IMR-90 (cell line): ENCODE measurements around the gene OSBPL8. TPM values are rescaled to one million over a fixed set of nuclear protein-coding genes. Genes with fewer than 3 reads are reported as not detected.

ENCODE experiments used
- ATAC-seq: fragments of 200-7000 bp; cut with Tn5 transposase; 2 replicates; pipeline ENCODE4 v1.9.1; 2020; ENCODE audit warnings: low read depth, mild to moderate bottlenecking, moderate library complexity
- BruUV-seq: library from RNA; stranded (reverse); fragments of 400-500 nt; replicated peaks from 2 replicates; lab custom pipeline; 2021; lab: Mats Ljungman, UMichigan
- CTCF ChIA-PET: fragments of 300-600 bp; formaldehyde crosslinking; extraction: SDS; loops from one replicate; lab custom pipeline; 2021; ENCODE audit warnings: antibody characterized with exemption; lab: Yijun Ruan, JAX
- POLR2A ChIA-PET: fragments of 300-600 bp; sonication (Branson Sonifier 250); formaldehyde crosslinking; loops from one replicate; lab custom pipeline; 2022; ENCODE audit warnings: antibody characterized with exemption; ENCODE audit not compliant: unreplicated experiment; lab: Charles Lee
- DNase-seq: peaks from one replicate; pipeline ENCODE4 v3.0.0; 2013
- H2AFZ ChIP-seq: replicated peaks from 2 replicates; pipeline ENCODE3; 2013; ENCODE audit warnings: low read length, mild to moderate bottlenecking; ENCODE audit not compliant: poor library complexity
- H2AK5ac ChIP-seq: 2 replicates; pipeline ENCODE4 v1.6.1; 2013; ENCODE audit warnings: low read depth, low read length, inconsistent platforms
- H2AK9ac ChIP-seq: replicated peaks from 2 replicates; pipeline ENCODE3; 2013; ENCODE audit warnings: mild to moderate bottlenecking, low read depth, low read length, moderate library complexity; ENCODE audit not compliant: poor library complexity
- H2BK120ac ChIP-seq: 2 replicates; pipeline ENCODE4 v1.6.1; 2013; ENCODE audit warnings: low read depth, low read length, inconsistent platforms
- H2BK15ac ChIP-seq: 3 replicates; pipeline ENCODE4 v1.6.1; 2013; ENCODE audit warnings: low read depth, low read length, inconsistent platforms
- H2BK20ac ChIP-seq: 2 replicates; pipeline ENCODE4 v1.6.1; 2013; ENCODE audit warnings: low read depth, mild to moderate bottlenecking, inconsistent platforms, low read length, moderate library complexity
- H2BK5ac ChIP-seq: 2 replicates; pipeline ENCODE4 v1.6.1; 2013; ENCODE audit warnings: mild to moderate bottlenecking, low read depth, low read length, inconsistent platforms; ENCODE audit not compliant: poor library complexity, severe bottlenecking
- H3K14ac ChIP-seq: replicated peaks from 2 replicates; pipeline ENCODE4 v1.6.1; 2013; ENCODE audit warnings: low read depth, low read length, inconsistent platforms
- H3K18ac ChIP-seq: 2 replicates; pipeline ENCODE4 v1.6.1; 2013; ENCODE audit warnings: low read depth, low read length, control low read depth
- H3K23ac ChIP-seq: 2 replicates; pipeline ENCODE4 v1.6.1; 2013; ENCODE audit warnings: low read depth, low read length, inconsistent platforms
- H3K27ac ChIP-seq: 2 replicates; pipeline ENCODE4 v1.5.1; 2013; ENCODE audit warnings: mild to moderate bottlenecking, control low read depth, low read length; ENCODE audit not compliant: insufficient read depth
- H3K27me3 ChIP-seq: 2 replicates; pipeline ENCODE4 v1.6.1; 2013; ENCODE audit warnings: low read length; ENCODE audit not compliant: control insufficient read depth, insufficient read depth
- H3K36me3 ChIP-seq: 2 replicates; pipeline ENCODE4 v1.6.1; 2013; ENCODE audit warnings: low read length, mixed read lengths; ENCODE audit not compliant: control insufficient read depth, insufficient read depth
- H3K4ac ChIP-seq: 2 replicates; pipeline ENCODE4 v1.6.1; 2013; ENCODE audit warnings: low read depth, low read length, inconsistent platforms
- H3K4me1 ChIP-seq: 2 replicates; pipeline ENCODE4 v1.6.1; 2013; ENCODE audit warnings: low read length, mixed read lengths; ENCODE audit not compliant: control insufficient read depth, insufficient read depth
- H3K4me2 ChIP-seq: 2 replicates; pipeline ENCODE4 v1.6.1; 2013; ENCODE audit warnings: low read depth, mild to moderate bottlenecking, control low read depth, low read length, moderate library complexity
- H3K4me3 ChIP-seq: 2 replicates; pipeline ENCODE4 v1.5.1; 2013; ENCODE audit warnings: low read depth, mild to moderate bottlenecking, control low read depth, low read length, moderate library complexity; ENCODE audit not compliant: insufficient read depth
- H3K56ac ChIP-seq: 2 replicates; pipeline ENCODE4 v1.6.1; 2013; ENCODE audit warnings: low read length, inconsistent platforms; ENCODE audit not compliant: insufficient read depth; ENCODE audit errors: extremely low read depth
- H3K79me1 ChIP-seq, 2 experiments: 2 replicates each; pipeline ENCODE4 v1.6.1; 2013; ENCODE audit warnings: low read length in 2 of 2, inconsistent platforms in 1 of 2, low read depth in 1 of 2
- H3K9ac ChIP-seq: 2 replicates; pipeline ENCODE4 v1.6.1; 2013; ENCODE audit warnings: low read depth, low read length, control low read depth
- H3K9me1 ChIP-seq: 2 replicates; pipeline ENCODE4 v1.6.1; 2013; ENCODE audit warnings: low read length, inconsistent platforms; ENCODE audit not compliant: insufficient read depth
- H3K9me3 ChIP-seq: 2 replicates; pipeline ENCODE4 v1.6.1; 2013; ENCODE audit warnings: low read length; ENCODE audit not compliant: control insufficient read depth, insufficient read depth
- H4K20me1 ChIP-seq: 2 replicates; pipeline ENCODE4 v1.6.1; 2013; ENCODE audit warnings: low read length, inconsistent platforms; ENCODE audit not compliant: insufficient read depth
- H4K5ac ChIP-seq: 2 replicates; pipeline ENCODE4 v1.6.1; 2013; ENCODE audit warnings: mild to moderate bottlenecking, low read depth, low read length, control low read depth
- H4K8ac ChIP-seq, 2 experiments: 2 replicates each; pipeline ENCODE4 v1.6.1; 2013; ENCODE audit warnings: low read depth in 2 of 2, low read length in 2 of 2, control low read depth in 1 of 2, inconsistent platforms in 1 of 2
- H4K91ac ChIP-seq: 2 replicates; pipeline ENCODE4 v1.6.1; 2013; ENCODE audit warnings: low read depth, low read length, inconsistent platforms; ENCODE audit not compliant: insufficient read depth
- BHLHE40 ChIP-seq: fragments of 150-350 bp; IDR thresholded peaks from 2 replicates; pipeline ENCODE4 v1.6.1; 2016; ENCODE audit warnings: mild to moderate bottlenecking, low read depth, low read length
- CEBPB ChIP-seq: IDR thresholded peaks from 2 replicates; pipeline ENCODE4 v1.6.1; 2012; ENCODE audit warnings: low read depth, low read length, improper control_type of control experiment
- ELK1 ChIP-seq: fragments of 150-350 bp; IDR thresholded peaks from 2 replicates; pipeline ENCODE4 v1.6.1; 2016; ENCODE audit warnings: low read depth, mild to moderate bottlenecking, low read length, moderate library complexity, borderline replicate concordance
- MAFK ChIP-seq: IDR thresholded peaks from 2 replicates; pipeline ENCODE4 v1.6.1; 2012; ENCODE audit warnings: low read depth, low read length, improper control_type of control experiment
- MAZ ChIP-seq: IDR thresholded peaks from 2 replicates; pipeline ENCODE4 v1.6.1; 2012; ENCODE audit warnings: low read depth, mild to moderate bottlenecking, low read length, improper control_type of control experiment, moderate library complexity, borderline replicate concordance
- MXI1 ChIP-seq: IDR thresholded peaks from 2 replicates; pipeline ENCODE4 v1.6.1; 2012; ENCODE audit warnings: low read depth, mild to moderate bottlenecking, low read length, moderate library complexity, borderline replicate concordance
- NFE2L2 ChIP-seq: fragments of 150-350 bp; IDR thresholded peaks from 2 replicates; pipeline ENCODE4 v1.6.1; 2016; ENCODE audit warnings: low read depth, mild to moderate bottlenecking, low read length
- POLR2A ChIP-seq: IDR thresholded peaks from 2 replicates; pipeline ENCODE4 v1.6.1; 2012; ENCODE audit warnings: mild to moderate bottlenecking, low read depth, low read length
- RAD21 ChIP-seq: IDR thresholded peaks from 2 replicates; pipeline ENCODE4 v1.6.1; 2012; ENCODE audit warnings: low read length, improper control_type of control experiment
- RCOR1 ChIP-seq: IDR thresholded peaks from 2 replicates; pipeline ENCODE4 v1.6.1; 2012; ENCODE audit warnings: mild to moderate bottlenecking, low read length, improper control_type of control experiment; ENCODE audit not compliant: insufficient replicate concordance
- RFX5 ChIP-seq: IDR thresholded peaks from 2 replicates; pipeline ENCODE4 v1.8.0; 2012; ENCODE audit warnings: low read depth, mild to moderate bottlenecking, low read length, moderate library complexity
- SMC3 ChIP-seq: fragments of 150-350 bp; IDR thresholded peaks from 2 replicates; pipeline ENCODE4 v1.6.1; 2016; ENCODE audit warnings: low read depth, mild to moderate bottlenecking, antibody characterized with exemption, low read length, moderate library complexity
- WGBS, 2 experiments: methylation state at CpG; one replicate each; pipeline versions ENCODE4 v1.1.5 to v1.1.7; 2013; ENCODE audit warnings: missing lambda C conversion rate in 2 of 2; ENCODE audit not compliant: insufficient read length in 1 of 2; ENCODE audit errors: extremely low coverage in 2 of 2; 5-methylcytosine and 5-hydroxymethylcytosine counted together
- dilution Hi-C: fragments of 300-500 bp; cut with HindIII; formaldehyde crosslinking; loops from one replicate; pipeline ENCODE4 v1.14.3; 2018; ENCODE audit warnings: low sequenced_read_pairs; ENCODE audit not compliant: unreplicated experiment
- in situ Hi-C: fragments of 300-500 bp; cut with MboI; formaldehyde crosslinking; loops from 3 replicates; pipeline ENCODE4 v1.14.3; 2019; ENCODE audit warnings: low sequenced_read_pairs, inconsistent platforms, mixed read lengths
- intact Hi-C: fragments of 100-400 bp; cut with micrococcal nuclease; formaldehyde crosslinking; loops from 2 replicates; pipeline ENCODE4 v1.10.0; 2022
- polyA plus RNA-seq, 3 experiments: library from polyadenylated mRNA; depleted of rRNA; stranded (reverse); fragments of >200 nt; gene quantifications; 2 replicates each; pipeline ENCODE4 v1.2.3, GENCODE V29; 2012; ENCODE audit warnings: low replicate concordance in 1 of 3
- total RNA-seq: library from RNA; depleted of rRNA; stranded (reverse); fragments of >200 nt; gene quantifications from 2 replicates; pipeline ENCODE4 v1.2.3, GENCODE V29; 2012
- TF ChIP-seq, protein P1 (sequence below): conservative IDR thresholded peaks from 2 replicates; pipeline ENCODE4 v1.5.1; 2012; ENCODE audit warnings: mild to moderate bottlenecking, low read depth, low read length, improper control_type of control experiment

OSBPL8 gene
- total and polyA plus RNA-seq, 2 of the 4 experiments (the other 2 are of a cell fraction), result 17.8 to 24.2 TPM

GRCh38 chr12:76360316-76360715 lies 199.3 kb downstream of the OSBPL8 start:
- Histone ChIP-seq H3K9me1 (no peaks in the 10 kb centered on the region), H3K4me2 (no peak overlapping the region), H3K56ac (no peak overlapping the region), H2BK5ac (no peak overlapping the region), H2AK9ac (no peak overlapping the region), H2BK20ac (no peak overlapping the region), H4K20me1 (no peaks in the 10 kb centered on the region), H4K8ac (no peak overlapping the region), H3K36me3 (peaks cover 12% of the 10 kb centered on the region), H4K5ac (no peak overlapping the region), H3K23ac (no peak overlapping the region), H3K79me1 (peaks cover 0 to 8% of the 10 kb centered on the region in 2 experiments; a peak in 1 of 4 replicates), H3K9me3 (no peaks in the 10 kb centered on the region), H4K91ac (no peak overlapping the region), H3K4me1 (no peaks in the 10 kb centered on the region), H3K14ac (no peak overlapping the region), H3K9ac (no peak overlapping the region), H2AK5ac (no peak overlapping the region), H3K4ac (no peak overlapping the region), H3K4me3 (no peak overlapping the region), H2AFZ (no peak overlapping the region), H2BK15ac (no peak overlapping the region), H3K27me3 (no peaks in the 10 kb centered on the region), H3K27ac (no peak overlapping the region), H3K18ac (no peak overlapping the region), H2BK120ac (no peak overlapping the region)
- TF ChIP-seq BHLHE40 (no peak), RAD21 (no peak), MAFK (no peak), CEBPB (no peak), MXI1 (no peak), SMC3 (no peak), RCOR1 (no peak), ELK1 (no peak), MAZ (no peak), RFX5 (no peak), POLR2A (no peak), NFE2L2 (no peak)
- TF ChIP-seq, protein P1, sequence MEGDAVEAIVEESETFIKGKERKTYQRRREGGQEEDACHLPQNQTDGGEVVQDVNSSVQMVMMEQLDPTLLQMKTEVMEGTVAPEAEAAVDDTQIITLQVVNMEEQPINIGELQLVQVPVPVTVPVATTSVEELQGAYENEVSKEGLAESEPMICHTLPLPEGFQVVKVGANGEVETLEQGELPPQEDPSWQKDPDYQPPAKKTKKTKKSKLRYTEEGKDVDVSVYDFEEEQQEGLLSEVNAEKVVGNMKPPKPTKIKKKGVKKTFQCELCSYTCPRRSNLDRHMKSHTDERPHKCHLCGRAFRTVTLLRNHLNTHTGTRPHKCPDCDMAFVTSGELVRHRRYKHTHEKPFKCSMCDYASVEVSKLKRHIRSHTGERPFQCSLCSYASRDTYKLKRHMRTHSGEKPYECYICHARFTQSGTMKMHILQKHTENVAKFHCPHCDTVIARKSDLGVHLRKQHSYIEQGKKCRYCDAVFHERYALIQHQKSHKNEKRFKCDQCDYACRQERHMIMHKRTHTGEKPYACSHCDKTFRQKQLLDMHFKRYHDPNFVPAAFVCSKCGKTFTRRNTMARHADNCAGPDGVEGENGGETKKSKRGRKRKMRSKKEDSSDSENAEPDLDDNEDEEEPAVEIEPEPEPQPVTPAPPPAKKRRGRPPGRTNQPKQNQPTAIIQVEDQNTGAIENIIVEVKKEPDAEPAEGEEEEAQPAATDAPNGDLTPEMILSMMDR, result no peak
- POLR2A ChIA-PET, result no interaction called here
- intact Hi-C loops, result no loop called here
- no TSS peak for BruUV-seq
- in situ Hi-C loops, result no loop called here
- no peak for ATAC-seq
- DNase-seq, result no peak
- CTCF ChIA-PET, result no interaction called here
- 98% methylated on average over 7 of the region's 9 CpGs; no CpG with 5 or more reads in 1 of the 2 experiments for whole genome bisulfite sequencing, 2 experiments
- dilution Hi-C loops, result no loop called here
